ENCODE results near the gene TSPAN14. TPM values are rescaled to one million over a fixed set of nuclear protein-coding genes. Genes with fewer than 3 reads are reported as not detected.

Gene TSPAN14
- total and polyA plus RNA-seq, 2 of the 13 experiments (the other 11 are each of a cell fraction or from before 2014, with no cell fraction given) = 24.1 to 80.6 TPM

DNA sequence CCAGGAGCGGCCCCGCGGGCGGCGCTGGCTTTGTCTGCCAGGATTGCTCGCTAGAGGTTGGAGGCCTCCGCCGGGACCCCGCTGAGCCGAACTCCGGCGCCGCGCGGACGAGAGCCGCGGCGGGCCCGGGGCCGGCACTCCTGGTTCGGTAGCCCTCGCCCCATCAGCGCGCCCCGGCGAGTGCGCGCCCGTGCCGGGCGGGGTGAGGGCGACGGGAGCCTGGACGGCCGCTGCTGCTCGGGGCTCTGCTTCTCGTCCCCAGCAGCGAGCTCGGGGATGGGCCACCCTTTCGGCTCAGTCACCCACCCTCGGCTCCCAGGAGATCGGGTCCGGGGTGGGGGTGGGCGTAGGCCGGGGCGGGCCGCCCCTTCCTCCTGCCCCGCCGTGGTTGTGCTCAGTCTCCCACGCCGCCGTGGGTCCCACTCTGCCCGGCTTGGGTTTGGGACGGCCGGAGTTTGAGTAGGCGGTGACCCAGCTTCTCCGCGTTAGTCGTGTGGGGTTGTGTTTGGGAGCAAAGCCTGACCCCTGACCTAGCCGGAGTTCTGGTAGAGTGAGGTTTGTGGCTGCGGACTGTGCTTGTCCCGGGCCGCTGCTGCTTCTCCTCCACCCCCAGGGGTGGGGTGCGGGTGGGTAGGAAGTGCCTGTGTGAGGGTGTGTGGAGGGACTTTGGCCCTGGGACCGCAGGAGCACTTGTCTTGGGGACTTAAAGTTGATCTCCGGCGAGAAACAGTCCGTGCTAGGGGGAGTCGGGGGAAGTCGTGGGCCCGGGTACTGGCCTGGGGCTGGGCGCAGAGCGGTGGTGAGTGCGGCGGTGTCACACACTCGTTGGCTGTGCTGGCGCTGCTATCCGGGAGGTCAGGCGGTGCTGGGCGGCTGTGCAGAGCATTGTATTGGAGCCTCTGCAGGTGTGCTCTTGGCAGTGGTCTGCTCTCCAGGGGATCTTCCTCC is 677 bp downstream of the TSPAN14 start (continued):
- TF ChIP-seq, protein P1, sequence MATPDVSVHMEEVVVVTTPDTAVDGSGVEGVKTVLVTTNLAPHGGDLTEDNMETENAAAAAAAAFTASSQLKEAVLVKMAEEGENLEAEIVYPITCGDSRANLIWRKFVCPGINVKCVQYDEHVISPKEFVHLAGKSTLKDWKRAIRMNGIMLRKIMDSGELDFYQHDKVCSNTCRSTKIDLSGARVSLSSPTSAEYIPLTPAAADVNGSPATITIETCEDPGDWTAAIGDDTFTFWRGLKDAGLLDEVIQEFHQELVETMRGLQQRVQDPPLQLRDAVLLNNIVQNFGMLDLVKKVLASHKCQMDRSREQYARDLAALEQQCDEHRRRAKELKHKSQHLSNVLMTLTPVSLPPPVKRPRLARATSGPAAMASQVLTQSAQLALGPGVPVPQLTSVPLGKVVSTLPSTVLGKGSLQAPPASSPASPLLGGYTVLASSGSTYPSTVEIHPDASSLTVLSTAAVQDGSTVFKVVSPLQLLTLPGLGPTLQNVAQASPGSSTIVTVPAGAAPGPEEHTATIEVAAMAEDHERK (CRISPR knock-in tag; IDR thresholded peaks at IDR 0.05; ENCODE audit: low read depth) = no peak
- TF ChIP-seq CCDC6 (CRISPR knock-in tag; IDR thresholded peaks at IDR 0.05) (0 out of 2 replicates have a peak, but pooled peaks have one; percentile 50), KLF11 (CRISPR knock-in tag; IDR thresholded peaks at IDR 0.05) (no peak), SAFB2 (CRISPR knock-in tag; IDR thresholded peaks at IDR 0.05; ENCODE audit: borderline replicate concordance, low read depth) (no peak), MATR3 (CRISPR knock-in tag; IDR thresholded peaks at IDR 0.05) (no peak), NR2F1 (CRISPR knock-in tag; IDR thresholded peaks at IDR 0.05) (no peak), NFKB2 (CRISPR knock-in tag; IDR thresholded peaks at IDR 0.05; ENCODE audit: borderline replicate concordance) (peak; percentile 77; the same call in 1 of the 2 replicates), ZNF550 (CRISPR knock-in tag; IDR thresholded peaks at IDR 0.05; ENCODE audit: borderline replicate concordance) (no peak), ZFP90 (CRISPR knock-in tag; IDR thresholded peaks at IDR 0.05; ENCODE audit: borderline replicate concordance) (no peak), GABPB1 (CRISPR knock-in tag; IDR thresholded peaks at IDR 0.05) (0 out of 2 replicates have a peak, but pooled peaks have one; percentile 11), ZNF282 (IDR thresholded peaks at IDR 0.05; ENCODE audit: partially characterized antibody) (no peak), SP1 (IDR thresholded peaks at IDR 0.05) (no peak), SP1 (CRISPR knock-in tag; IDR thresholded peaks at IDR 0.05) (no peak), DNMT3B (CRISPR knock-in tag; conservative IDR thresholded peaks at IDR 0.05) (no peak), ZNF331 (CRISPR knock-in tag; IDR thresholded peaks at IDR 0.05) (no peak), NCOA1 (CRISPR knock-in tag; IDR thresholded peaks at IDR 0.05) (no peak), NONO (IDR thresholded peaks at IDR 0.05) (no peak), NONO (CRISPR knock-in tag; conservative IDR thresholded peaks at IDR 0.05) (0 out of 2 replicates have a peak, but pooled peaks have one; percentile 37), ZNF207 (IDR thresholded peaks at IDR 0.05; ENCODE audit: borderline replicate concordance) (no peak), YEATS2 (CRISPR knock-in tag; IDR thresholded peaks at IDR 0.05; ENCODE audit: borderline replicate concordance) (no peak)
- TF ChIP-seq, protein P2, sequence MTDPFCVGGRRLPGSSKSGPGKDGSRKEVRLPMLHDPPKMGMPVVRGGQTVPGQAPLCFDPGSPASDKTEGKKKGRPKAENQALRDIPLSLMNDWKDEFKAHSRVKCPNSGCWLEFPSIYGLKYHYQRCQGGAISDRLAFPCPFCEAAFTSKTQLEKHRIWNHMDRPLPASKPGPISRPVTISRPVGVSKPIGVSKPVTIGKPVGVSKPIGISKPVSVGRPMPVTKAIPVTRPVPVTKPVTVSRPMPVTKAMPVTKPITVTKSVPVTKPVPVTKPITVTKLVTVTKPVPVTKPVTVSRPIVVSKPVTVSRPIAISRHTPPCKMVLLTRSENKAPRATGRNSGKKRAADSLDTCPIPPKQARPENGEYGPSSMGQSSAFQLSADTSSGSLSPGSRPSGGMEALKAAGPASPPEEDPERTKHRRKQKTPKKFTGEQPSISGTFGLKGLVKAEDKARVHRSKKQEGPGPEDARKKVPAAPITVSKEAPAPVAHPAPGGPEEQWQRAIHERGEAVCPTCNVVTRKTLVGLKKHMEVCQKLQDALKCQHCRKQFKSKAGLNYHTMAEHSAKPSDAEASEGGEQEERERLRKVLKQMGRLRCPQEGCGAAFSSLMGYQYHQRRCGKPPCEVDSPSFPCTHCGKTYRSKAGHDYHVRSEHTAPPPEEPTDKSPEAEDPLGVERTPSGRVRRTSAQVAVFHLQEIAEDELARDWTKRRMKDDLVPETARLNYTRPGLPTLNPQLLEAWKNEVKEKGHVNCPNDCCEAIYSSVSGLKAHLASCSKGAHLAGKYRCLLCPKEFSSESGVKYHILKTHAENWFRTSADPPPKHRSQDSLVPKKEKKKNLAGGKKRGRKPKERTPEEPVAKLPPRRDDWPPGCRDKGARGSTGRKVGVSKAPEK (CRISPR knock-in tag; IDR thresholded peaks at IDR 0.05; ENCODE audit: borderline replicate concordance) = no peak
- TF ChIP-seq, protein P3, sequence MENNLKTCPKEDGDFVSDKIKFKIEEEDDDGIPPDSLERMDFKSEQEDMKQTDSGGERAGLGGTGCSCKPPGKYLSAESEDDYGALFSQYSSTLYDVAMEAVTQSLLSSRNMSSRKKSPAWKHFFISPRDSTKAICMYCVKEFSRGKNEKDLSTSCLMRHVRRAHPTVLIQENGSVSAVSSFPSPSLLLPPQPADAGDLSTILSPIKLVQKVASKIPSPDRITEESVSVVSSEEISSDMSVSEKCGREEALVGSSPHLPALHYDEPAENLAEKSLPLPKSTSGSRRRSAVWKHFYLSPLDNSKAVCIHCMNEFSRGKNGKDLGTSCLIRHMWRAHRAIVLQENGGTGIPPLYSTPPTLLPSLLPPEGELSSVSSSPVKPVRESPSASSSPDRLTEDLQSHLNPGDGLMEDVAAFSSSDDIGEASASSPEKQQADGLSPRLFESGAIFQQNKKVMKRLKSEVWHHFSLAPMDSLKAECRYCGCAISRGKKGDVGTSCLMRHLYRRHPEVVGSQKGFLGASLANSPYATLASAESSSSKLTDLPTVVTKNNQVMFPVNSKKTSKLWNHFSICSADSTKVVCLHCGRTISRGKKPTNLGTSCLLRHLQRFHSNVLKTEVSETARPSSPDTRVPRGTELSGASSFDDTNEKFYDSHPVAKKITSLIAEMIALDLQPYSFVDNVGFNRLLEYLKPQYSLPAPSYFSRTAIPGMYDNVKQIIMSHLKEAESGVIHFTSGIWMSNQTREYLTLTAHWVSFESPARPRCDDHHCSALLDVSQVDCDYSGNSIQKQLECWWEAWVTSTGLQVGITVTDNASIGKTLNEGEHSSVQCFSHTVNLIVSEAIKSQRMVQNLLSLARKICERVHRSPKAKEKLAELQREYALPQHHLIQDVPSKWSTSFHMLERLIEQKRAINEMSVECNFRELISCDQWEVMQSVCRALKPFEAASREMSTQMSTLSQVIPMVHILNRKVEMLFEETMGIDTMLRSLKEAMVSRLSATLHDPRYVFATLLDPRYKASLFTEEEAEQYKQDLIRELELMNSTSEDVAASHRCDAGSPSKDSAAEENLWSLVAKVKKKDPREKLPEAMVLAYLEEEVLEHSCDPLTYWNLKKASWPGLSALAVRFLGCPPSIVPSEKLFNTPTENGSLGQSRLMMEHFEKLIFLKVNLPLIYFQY (CRISPR knock-in tag; IDR thresholded peaks at IDR 0.05; ENCODE audit: borderline replicate concordance) = 0 out of 2 replicates have a peak, but pooled peaks have one; percentile 8
